ENCODE results near the gene TMEM141.
"Not testable (repeated sequence)": the region's sequence is repeated elsewhere in the genome, so short reads cannot be mapped to it uniquely, and the experiment has no call there.

TMEM141 gene

GRCh38 chr9:136794281-136794999 is 3.3 kb downstream of the TMEM141 start:
- no peak for DNase-seq (ENCODE audit: low read depth in 2 of 2)

GRCh38 chr9:136795000-136795348 is 3.8 kb downstream of the TMEM141 start:
- DNase-seq (ENCODE audit: low read depth in 2 of 2) = no peak

GRCh38 chr9:136796238-136796774 is 5.2 kb downstream of the TMEM141 start, which contains the start of gene CCDC183:
TSS of gene CCDC183 (plus strand) at chr9:136796338. CDS start at chr9:136796398, 60 bp downstream.
- DNase-seq (ENCODE audit: low read depth in 2 of 2) = no peak

GRCh38 chr9:136796775-136797347 is 5.7 kb downstream of the TMEM141 start:
- not testable (repeated sequence) for DNase-seq (ENCODE audit: low read depth in 2 of 2)

DNA sequence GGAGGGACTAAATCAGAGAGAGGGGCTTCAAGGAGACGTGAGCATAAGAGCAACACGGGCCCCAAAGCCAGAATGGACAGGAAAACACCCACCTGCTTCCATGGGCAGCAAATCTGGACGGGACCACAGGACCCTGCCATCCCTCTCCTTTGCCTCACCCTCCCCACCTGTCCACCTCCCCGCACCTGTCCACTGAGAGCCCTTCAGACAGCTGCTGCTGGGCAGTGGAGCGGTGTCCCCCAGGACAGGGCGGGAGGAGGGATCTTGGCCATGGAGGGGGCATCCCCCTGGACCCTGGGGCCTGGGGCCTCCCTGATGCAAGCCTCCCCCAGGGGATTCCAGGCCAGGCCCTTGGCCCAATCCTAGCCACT is 7.5 kb downstream of the TMEM141 start:
- DNase-seq (ENCODE audit: low read depth in 2 of 2) = no peak

- no peak for DNase-seq (ENCODE audit: low read depth in 2 of 2)
Measured at GRCh38 chr9:136799079-136799853, 8.1 kb downstream of the TMEM141 start.

DNA sequence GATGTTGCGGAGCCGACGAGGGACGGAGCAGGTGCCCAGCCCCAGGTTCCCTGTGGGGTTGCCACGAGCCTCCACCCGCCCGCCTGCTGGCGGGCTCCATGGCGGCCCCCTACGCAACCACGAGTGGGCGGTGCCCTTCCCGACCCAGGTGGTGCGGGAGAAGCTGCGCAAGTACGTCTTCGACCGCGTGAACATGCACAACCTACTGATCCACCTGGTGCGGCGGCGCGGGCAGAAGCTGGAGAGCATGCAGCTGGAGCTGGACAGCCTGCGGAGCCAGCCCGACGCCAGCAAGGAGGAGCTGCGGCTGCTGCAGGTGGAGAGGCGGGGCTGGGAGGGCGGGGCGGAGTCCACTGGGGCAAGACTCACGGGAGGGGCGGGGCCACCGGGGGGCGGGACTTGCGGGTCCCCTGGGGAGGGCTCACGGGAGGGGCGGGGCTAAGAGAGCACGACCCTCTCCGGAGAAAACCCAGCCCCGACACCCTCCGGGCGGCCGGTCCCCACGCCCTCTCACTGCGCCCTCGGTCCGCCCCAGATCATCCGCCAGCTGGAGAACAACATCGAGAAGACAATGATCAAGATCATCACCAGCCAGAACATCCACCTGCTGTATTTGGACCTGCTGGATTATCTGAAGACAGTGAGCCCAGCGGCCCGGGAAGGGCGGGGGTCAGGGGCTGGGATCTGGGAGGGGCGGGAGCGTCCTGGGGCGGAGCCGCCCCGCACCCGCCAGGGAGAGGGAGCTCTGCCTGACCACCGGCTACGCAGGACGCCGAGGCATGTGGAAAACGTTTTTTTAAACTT is 8.9 kb downstream of the TMEM141 start:
- DNase-seq (ENCODE audit: low read depth in 2 of 2) = peak; percentile 84 to 89

- DNase-seq (ENCODE audit: low read depth in 2 of 2) = no peak
Measured at GRCh38 chr9:136802321-136802720, 11.2 kb downstream of the TMEM141 start.

- DNase-seq (ENCODE audit: low read depth in 2 of 2) = not testable (repeated sequence)
Measured at GRCh38 chr9:136803009-136803550, 11.9 kb downstream of the TMEM141 start.

DNA sequence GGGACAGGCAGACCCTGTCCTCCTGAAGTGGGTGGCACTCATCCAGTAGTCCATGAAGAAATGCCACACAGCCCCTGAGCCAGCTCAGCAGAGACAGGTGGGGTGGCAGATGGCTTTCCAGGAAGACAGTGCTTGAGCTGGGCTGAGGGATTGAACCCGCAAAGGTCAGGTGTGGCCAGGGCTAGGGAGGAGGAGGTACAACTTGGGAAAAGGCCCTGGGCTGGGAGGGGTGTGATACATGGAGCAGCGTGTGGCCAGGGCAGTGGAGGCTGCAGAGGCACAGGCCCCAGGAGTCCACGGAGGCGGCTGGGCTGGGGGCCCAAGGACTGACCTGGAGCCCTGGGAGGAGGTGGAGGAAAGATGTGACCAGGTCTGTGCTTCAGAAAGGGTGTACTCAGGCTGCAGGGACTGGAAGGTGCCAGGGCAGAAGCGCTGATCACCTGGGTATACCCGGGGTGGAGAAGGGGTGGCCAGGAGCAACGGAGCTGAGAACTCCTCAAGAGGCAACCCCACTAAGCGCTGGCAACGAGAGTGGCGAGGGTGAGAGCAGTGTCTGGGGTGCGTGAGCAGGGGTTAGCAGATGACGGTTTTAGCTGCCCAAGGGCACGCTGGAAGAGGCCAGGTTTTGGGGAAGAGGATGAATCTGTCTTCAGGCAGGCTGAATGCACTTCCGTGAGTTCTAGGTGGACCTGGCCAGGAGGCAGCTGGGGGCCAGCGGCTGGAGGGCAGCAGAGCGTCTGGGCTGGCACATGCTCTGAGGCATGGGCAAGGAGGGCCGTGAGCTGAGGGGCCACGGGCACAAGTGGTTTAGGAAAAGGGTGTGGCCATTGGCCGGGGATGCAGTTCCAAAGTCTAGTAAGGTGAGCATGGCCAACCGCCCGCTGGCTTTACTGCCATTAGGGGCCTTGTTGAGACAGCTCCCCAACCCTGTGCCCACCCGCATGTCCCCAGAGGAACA is 12.7 kb downstream of the TMEM141 start:
- DNase-seq (ENCODE audit: low read depth in 2 of 2) = no peak

DNA sequence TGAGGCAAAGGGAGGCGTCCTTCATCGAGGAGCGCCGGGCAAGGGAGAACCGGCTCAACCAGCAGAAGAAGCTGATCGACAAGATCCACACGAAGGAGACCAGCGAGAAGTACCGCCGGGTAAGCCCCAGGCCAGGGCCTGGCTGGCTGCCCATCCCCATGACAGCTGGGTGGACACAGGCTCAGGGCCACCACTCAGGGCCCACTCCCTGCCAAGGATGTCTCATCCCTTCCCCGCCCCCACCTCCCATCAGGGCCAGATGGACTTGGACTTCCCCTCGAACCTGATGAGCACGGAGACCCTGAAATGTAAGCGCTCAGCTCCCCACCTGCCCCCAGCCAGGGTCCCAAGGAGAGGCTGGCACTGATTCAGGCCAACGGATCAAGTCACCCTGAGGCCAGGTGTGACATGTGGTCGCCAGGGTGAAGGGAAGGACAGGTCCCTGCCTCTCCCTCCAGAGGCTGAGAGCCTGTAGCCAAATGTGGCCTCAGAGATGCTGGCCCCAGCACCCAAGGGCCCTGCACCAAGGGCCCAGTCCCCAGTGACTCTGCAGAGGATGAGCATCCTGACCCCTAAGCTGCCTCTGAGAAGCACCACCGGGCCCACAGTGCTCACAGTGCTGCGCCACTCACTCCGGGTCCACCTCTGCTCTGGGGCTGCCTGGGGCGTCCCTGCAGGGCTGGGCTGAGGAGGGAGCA is 13.5 kb downstream of the TMEM141 start:
- no peak for DNase-seq (ENCODE audit: low read depth in 2 of 2)

DNA sequence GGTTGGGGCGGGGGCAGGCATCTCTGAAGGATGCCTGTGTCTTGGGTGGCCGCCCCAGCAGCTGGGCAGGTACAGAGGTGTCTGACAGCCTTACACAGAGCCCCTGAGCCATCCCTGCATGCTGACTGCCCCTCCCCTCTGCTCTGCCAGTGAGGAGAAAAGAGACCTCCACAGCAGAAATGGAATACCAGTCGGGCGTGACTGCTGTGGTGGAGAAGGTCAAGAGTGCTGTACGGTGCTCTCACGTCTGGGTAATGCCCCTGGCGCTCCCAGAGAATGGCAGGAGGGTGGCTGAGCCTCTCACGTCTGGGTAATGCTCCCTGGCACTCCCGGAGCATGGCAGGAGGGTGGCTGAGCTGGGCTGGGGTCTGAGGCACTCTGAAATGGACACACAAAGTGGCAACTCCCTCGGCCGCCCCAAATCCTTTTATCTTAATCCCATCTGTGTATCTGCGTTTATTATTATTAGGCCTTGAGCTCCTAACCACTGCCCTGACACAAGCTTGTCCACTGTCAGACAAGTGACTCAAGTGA is 14.1 kb downstream of the TMEM141 start:
- DNase-seq (ENCODE audit: low read depth in 2 of 2) = no peak

DNA sequence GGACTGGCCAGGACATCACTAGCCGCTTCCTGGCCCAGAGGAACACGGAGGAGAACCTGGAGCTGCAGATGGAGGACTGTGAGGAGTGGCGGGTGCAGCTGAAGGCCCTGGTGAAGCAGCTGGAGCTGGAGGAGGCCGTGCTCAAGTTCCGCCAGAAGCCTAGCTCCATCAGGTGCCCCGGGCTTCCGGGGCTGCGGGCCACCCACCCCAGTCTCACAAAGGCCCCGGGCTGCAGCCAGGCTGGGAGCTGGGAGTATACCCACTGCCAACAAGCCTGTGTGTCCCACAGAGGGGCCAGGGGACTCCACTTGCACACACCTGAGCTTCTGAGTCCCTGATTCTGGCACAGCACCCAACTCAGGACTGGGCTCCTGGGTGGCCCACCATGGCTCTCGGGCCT is 14.9 kb downstream of the TMEM141 start:
- DNase-seq (ENCODE audit: low read depth in 2 of 2) = no peak

DNA sequence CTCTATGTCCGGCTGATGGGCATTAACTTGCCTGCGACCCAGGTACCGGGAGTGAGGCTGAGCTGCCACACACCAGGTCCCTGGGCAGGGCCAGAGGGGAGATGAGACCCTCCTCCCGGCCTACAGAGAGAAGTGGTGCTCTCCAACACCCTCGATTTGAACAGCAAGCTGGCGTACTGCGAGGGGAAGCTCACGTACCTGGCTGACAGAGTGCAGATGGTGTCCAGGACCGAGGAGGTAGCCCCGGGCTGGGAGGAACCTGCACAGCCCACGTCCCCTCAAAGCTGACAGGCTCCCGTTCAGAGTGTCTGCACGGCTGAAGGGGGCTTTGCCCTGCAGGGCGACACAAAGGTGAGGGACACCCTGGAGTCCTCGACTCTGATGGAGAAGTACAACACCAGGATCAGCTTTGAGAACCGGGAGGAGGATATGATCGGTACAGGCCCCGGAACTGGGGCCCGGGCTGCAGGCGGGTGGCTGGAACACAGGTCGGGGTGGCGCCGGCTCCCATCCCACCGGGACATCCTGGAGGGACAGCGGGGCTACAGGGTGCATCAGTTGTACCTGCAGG is 15.6 kb downstream of the TMEM141 start:
- DNase-seq (ENCODE audit: low read depth in 2 of 2) = no peak

DNA sequence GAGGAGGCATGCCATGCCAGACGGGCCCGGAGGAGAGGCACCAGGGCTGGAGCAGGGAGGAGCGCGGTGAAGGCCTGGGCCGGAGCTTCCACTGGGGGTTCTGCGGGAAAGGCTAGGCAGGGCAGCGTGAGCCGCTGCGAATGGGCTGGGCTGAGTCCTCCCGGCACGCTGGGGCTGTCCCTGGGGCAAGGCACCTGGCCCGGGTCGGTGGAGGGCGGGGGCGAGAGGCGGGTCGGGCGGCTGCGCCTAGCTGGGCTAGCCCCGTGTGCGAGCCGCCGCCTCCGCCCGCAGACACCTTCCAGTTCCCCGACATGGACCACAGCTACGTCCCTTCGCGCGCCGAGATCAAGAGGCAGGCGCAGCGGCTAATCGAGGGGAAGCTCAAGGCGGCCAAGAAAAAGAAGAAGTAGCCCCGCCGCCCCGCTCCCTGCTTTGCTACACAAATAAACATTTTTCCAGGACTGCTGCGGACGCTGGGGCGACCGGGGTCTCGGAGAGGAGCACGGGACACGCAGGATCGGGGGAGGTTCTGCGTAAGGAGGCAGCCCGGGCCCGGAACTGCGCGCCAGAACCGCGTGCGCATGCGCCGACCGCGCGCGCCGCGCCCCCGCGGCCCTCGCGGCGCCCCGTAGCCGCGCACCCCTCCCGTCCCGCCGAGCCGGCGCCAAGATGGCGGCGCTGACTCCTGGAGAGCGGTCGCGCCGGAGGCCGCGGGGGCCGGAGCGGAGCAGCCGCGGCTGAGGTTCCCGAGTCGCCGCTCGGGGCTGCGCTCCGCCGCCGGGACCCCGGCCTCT is 16.3 kb downstream of the TMEM141 start, which contains the start of gene RABL6:
Gene RABL6 (plus strand): TSS at position 668 of the 794 bp plus-strand sequence. CDS start 249 bp downstream, outside the sequence.
- DNase-seq (ENCODE audit: low read depth in 2 of 2) = peak; percentile 62 to 69

- peak in 1 of 2 donors; percentile 22 for DNase-seq (ENCODE audit: low read depth in 2 of 2)
Measured at GRCh38 chr9:136808075-136808805, 17.1 kb downstream of the TMEM141 start.

GRCh38 chr9:136808806-136809158 is 17.6 kb downstream of the TMEM141 start:
- DNase-seq (ENCODE audit: low read depth in 2 of 2) = no peak
